Fibroblast of lung (primary cell): ENCODE measurements around the gene EVX2.

Experiments
- CTCF ChIP-seq, 2 donors: IDR thresholded peaks in 1 of 2; conservative IDR thresholded peaks in 1 of 2; 1 replicate in 1 of 2; 2 replicates in 1 of 2; pipeline ENCODE4 v1.5.1; 2011 to 2012; ENCODE audit warnings: low read length in 2 of 2, control low read depth in 1 of 2, inconsistent platforms in 1 of 2, low read depth in 1 of 2, mild to moderate bottlenecking in 1 of 2
- EZH2 ChIP-seq: IDR thresholded peaks from 2 replicates; pipeline ENCODE4 v1.5.1; 2012; ENCODE audit warnings: low read length, control low read depth, mild to moderate bottlenecking; ENCODE audit errors: missing control alignments

DNA sequence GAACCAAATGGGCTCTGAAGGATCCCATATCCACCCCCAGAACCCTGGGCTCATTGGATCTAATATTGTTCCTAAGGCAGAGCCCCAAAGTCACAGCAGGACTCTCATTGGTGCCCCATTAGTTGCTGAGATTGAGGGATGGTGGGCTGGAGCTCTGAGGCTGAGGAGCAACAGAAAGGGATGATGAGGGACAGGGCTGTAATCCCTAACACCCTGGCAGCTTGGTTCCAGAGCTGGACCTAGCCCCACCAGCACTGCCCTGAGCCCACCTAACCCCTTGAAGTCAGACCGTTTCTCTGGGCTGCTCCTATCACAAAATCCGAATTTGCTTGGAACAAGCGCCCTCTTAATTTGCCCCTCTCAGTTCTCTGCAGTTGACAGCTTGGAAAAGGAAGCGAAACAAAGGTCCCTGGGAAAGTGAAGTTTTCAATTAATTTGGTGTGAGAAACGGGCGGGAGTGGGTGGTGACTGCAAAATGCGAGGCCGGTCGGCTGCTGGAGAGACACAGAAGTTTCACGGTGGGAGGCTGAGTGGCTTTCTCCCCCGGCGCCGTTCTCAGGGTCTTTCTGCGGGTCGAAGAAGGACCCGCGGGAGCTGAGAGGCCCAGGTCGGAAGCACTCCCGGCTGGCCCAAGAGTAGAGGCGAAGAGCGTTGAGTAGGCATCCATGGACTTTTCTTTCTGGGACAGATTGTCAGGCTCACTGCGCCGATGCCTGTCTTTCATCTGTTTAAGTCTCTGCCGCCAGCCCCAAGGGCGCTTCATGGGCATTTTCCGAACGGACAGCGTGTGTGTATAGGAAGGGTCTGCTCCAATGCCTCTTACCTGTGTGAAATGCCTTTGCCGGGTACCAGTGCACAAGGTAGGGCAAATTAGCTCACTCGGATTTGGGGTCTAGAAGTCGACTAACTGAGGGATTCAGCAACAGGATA is 7.8 kb upstream of the EVX2 start:
- TF ChIP-seq CTCF (conservative IDR thresholded peaks at IDR 0.05 in 1 of 2, IDR thresholded peaks at IDR 0.05 in 1 of 2; ENCODE audit: low read depth in 1 of 2, low read length in 2 of 2) (no peak), EZH2 (peak; percentile 84)
